ENCODE measurements around the gene FAM216A. TPM values are rescaled to one million over a fixed set of nuclear protein-coding genes. Genes with fewer than 3 reads are reported as not detected.
"Not testable (repeated sequence)": the region's sequence is repeated elsewhere in the genome, so short reads cannot be mapped to it uniquely, and the experiment has no call there.

Gene FAM216A
- total RNA-seq, 4 donors from 2014 or later, result 2.6 to 10.1 (median 5.5) TPM

DNA sequence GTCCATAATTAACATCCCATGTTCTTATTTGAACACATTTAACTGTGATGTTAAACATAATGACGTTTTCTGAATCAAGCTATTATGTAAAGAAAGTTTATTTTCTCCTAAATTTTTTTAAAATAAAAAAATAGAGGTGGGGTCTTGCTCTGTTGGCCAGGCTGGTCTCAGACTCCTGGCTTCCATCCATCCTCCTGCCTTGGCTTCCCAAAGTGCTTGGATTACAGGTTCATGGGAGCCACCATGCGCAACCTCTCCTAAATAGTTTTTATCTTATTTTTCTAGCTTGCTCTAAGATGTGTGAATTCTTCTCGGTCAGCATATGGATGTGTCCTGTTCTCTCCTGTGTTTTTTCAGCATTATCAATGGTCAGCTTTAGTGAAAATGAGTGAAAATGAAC is 36.7 kb downstream of the FAM216A start:
- H3K4me1 ChIP-seq, result peaks cover 10 to 13% of the 10 kb centered on the region in 2 donors
- no peak overlapping the region for H3K4me3 ChIP-seq (replicated peaks in 1 of 3)
- H3K27me3 ChIP-seq, result no peaks in the 10 kb centered on the region
- no peaks in the 10 kb centered on the region for H3K9me3 ChIP-seq
- 80 to 81% methylated on average over 3 of the region's 3 CpGs for WGBS, 2 donors
- DNase-seq, result no peak
- H3K27ac ChIP-seq, result no peak overlapping the region
- H3K36me3 ChIP-seq, result no peaks in the 10 kb centered on the region
- no peak for TF ChIP-seq POLR2A (IDR thresholded peaks at IDR 0.05)
- no peak for TF ChIP-seq CTCF (IDR thresholded peaks at IDR 0.05)
- intact Hi-C loops (cut with DNase I), result no loop called here

DNA sequence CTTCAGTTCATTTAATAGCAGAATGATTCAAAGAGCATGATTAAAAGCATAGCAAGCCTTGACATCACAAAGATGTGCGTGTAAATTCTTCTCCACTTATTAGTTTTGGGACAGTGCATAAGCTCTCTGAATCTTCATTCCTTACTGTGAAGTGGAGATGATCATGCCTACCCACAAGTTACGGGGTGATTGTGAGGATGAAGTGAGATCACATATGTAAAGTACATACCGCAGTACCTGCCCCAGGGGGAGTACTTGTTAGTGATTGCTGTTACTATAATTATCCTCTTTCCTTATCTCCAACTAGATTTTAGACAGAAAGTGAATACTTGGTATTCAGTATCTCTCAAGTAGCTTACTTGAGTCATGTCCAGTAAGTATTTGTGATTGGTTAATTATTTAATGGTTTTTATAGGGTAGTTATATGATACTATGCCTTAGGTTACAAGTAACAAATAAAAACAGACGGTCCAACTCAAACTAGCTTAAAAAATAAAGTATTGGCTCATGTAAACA is 39.5 kb downstream of the FAM216A start:
- no peaks in the 10 kb centered on the region for H3K27me3 ChIP-seq
- WGBS, 2 donors, result 91% methylated on average over 4 of the region's 4 CpGs
- DNase-seq, result no peak
- no peaks in the 10 kb centered on the region for H3K9me3 ChIP-seq
- no peaks in the 10 kb centered on the region for H3K36me3 ChIP-seq
- no peak for TF ChIP-seq POLR2A (IDR thresholded peaks at IDR 0.05)
- no peak for TF ChIP-seq CTCF (IDR thresholded peaks at IDR 0.05)
- no peak overlapping the region for H3K4me3 ChIP-seq (replicated peaks in 1 of 3)
- H3K4me1 ChIP-seq, result peaks cover 0 to 4% of the 10 kb centered on the region in 2 donors
- H3K27ac ChIP-seq, result no peak overlapping the region
- intact Hi-C loops (cut with DNase I), result no loop called here

- no peaks in the 10 kb centered on the region for H3K9me3 ChIP-seq
- H3K27me3 ChIP-seq, result no peaks in the 10 kb centered on the region
- H3K4me1 ChIP-seq, result no peaks in the 10 kb centered on the region
- WGBS, 2 donors, result 76 to 85% methylated on average over 6 of the region's 6 CpGs
- no peak overlapping the region for H3K4me3 ChIP-seq (replicated peaks in 1 of 3)
- no peak for TF ChIP-seq POLR2A (IDR thresholded peaks at IDR 0.05)
- no peak for TF ChIP-seq CTCF (IDR thresholded peaks at IDR 0.05)
- no peak for DNase-seq
- no peak overlapping the region for H3K27ac ChIP-seq
- H3K36me3 ChIP-seq, result no peaks in the 10 kb centered on the region
- intact Hi-C loops (cut with DNase I), result no loop called here
Observed at GRCh38 chr12:110513842-110514241, 45.2 kb downstream of the FAM216A start.

DNA sequence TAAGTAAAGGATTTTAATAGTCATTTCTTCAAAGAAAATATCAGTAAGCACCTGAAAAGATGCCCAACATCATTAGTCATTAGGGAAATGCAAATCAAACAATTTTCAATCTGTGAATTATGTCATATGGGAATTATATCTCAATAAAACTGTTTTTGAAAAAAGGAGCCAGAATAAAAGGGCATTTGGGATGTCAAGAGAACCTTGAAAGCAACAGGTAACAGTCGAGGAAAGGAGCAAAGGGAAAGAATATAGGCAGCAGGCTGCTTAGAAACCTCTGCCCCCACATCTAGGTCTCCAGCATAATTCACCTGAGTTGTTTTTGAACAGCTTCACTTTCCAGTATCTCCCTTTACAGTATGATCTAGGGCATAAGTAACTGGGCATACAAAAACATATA is 45.7 kb downstream of the FAM216A start:
- WGBS, 2 donors, result 56 to 75% methylated on average over 1 of the region's 1 CpG
- Histone ChIP-seq H3K36me3 (no peaks in the 10 kb centered on the region), H3K27me3 (no peaks in the 10 kb centered on the region), H3K27ac (no peak overlapping the region), H3K4me1 (no peaks in the 10 kb centered on the region), H3K4me3 (replicated peaks in 1 of 3) (no peak overlapping the region), H3K9me3 (no peaks in the 10 kb centered on the region)
- no peak for DNase-seq
- TF ChIP-seq POLR2A (IDR thresholded peaks at IDR 0.05), result no peak
- intact Hi-C loops (cut with DNase I), result no loop called here

DNA sequence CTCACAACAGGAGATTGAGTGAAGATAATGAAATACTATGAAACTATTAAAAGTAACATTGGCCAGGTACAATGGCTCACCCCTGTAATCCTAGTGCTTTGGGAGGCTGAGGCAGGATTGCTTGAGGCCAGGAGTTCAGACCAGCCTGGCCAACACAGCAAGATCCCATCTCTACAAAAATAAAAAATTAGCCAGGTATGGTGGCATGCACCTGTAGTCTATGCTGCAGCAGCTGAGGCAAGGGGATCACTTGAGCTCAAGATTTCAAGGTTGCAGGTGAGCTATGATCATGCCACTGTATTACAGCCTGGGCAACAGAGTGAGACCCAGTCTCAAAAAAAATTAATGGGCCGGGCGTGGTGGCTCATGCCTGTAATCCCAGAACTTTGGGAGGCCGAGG is 48.4 kb downstream of the FAM216A start:
- Histone ChIP-seq H3K4me3 (replicated peaks in 1 of 3) (no peak overlapping the region), H3K27ac (no peak overlapping the region), H3K27me3 (no peaks in the 10 kb centered on the region), H3K4me1 (no peaks in the 10 kb centered on the region), H3K9me3 (no peaks in the 10 kb centered on the region), H3K36me3 (no peaks in the 10 kb centered on the region)
- 89 to 90% methylated on average over 3 of the region's 3 CpGs for WGBS, 2 donors
- TF ChIP-seq CTCF (IDR thresholded peaks at IDR 0.05), result no peak
- no peak for TF ChIP-seq POLR2A (IDR thresholded peaks at IDR 0.05)
- intact Hi-C loops (cut with DNase I), result no loop called here
- DNase-seq, result no peak

DNA sequence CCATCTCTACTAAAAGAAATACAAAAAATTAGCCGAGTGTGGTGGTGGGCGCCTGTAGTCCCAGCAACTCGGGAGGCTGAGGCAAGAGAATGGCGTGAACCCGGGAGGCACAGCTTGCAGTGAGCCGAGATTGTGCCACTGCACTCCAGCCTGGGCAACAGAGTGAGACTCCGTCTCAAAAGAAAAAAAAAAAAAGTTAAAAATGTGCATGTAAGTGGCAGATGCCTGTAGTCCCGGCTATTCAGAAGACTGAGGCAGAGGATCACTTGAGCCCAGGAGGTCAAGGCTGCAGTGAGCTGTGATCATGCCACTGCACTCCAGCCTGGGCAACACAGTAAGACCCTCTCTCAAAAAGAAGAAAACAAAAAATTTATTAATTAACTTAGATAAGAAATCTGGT is 49.4 kb downstream of the FAM216A start:
- DNase-seq; H3K27me3 ChIP-seq; H3K27ac ChIP-seq; H3K9me3 ChIP-seq; H3K4me1 ChIP-seq; H3K36me3 ChIP-seq; H3K4me3 ChIP-seq (replicated peaks in 1 of 3); intact Hi-C loops (cut with DNase I): not testable (repeated sequence)
- 91 to 95% methylated on average over 8 of the region's 8 CpGs for WGBS, 2 donors

GRCh38 chr12:110520876-110521712 is 52.4 kb downstream of the FAM216A start:
- H3K27ac ChIP-seq; DNase-seq; H3K9me3 ChIP-seq; H3K4me1 ChIP-seq; H3K4me3 ChIP-seq (replicated peaks in 1 of 3); intact Hi-C loops (cut with DNase I); H3K36me3 ChIP-seq; H3K27me3 ChIP-seq: not testable (repeated sequence)
- 89 to 93% methylated on average over 11 of the region's 11 CpGs for WGBS, 2 donors

Data from thyroid gland (tissue), 4 donors.